Aorta (tissue), 5 donors: ENCODE results near the gene MPZ. TPM values are rescaled to one million over a fixed set of nuclear protein-coding genes. Genes with fewer than 3 reads are reported as not detected.
"Not testable (repeated sequence)": the region's sequence is repeated elsewhere in the genome, so short reads cannot be mapped to it uniquely, and the experiment has no call there.

Experiments
- ATAC-seq: fragments of 200-7000 bp; cut with Tn5 transposase; one replicate; pipeline ENCODE4 v1.9.1; 2022; ENCODE audit warnings: moderate library complexity; ENCODE audit not compliant: low FRiP score
- DNase-seq, 2 donors: peaks; one replicate each; pipeline ENCODE4 v3.0.0-alpha.2; 2020
- H3K27ac ChIP-seq, 2 donors: one replicate each; pipeline ENCODE4 v1.5.1; 2013; ENCODE audit warnings: low read length in 2 of 2, mild to moderate bottlenecking in 2 of 2, moderate library complexity in 2 of 2, control low read depth in 1 of 2, inconsistent platforms in 1 of 2, low read depth in 1 of 2
- H3K27me3 ChIP-seq, 2 donors: one replicate each; pipeline ENCODE4 v1.6.1; 2013; ENCODE audit warnings: control low read depth in 1 of 2, low read length in 1 of 2, mild to moderate bottlenecking in 1 of 2, moderate library complexity in 1 of 2; ENCODE audit not compliant: insufficient read depth in 2 of 2, control insufficient read depth in 1 of 2
- H3K36me3 ChIP-seq, 2 donors: one replicate each; pipeline ENCODE4 v1.6.1; 2013; ENCODE audit warnings: control low read depth in 1 of 2, low read length in 1 of 2, mild to moderate bottlenecking in 1 of 2; ENCODE audit not compliant: insufficient read depth in 2 of 2, control insufficient read depth in 1 of 2
- H3K4me1 ChIP-seq, 2 donors: one replicate each; pipeline ENCODE4 v1.6.1; 2013; ENCODE audit warnings: low read length in 2 of 2, control low read depth in 1 of 2, mild to moderate bottlenecking in 1 of 2, moderate library complexity in 1 of 2; ENCODE audit not compliant: insufficient read depth in 2 of 2, control insufficient read depth in 1 of 2
- H3K4me3 ChIP-seq, 2 donors: one replicate each; pipeline ENCODE4 v1.5.1; 2013; ENCODE audit warnings: low read length in 2 of 2, control low read depth in 1 of 2, mild to moderate bottlenecking in 1 of 2
- H3K9me3 ChIP-seq: one replicate; pipeline ENCODE4 v1.6.1; 2013; ENCODE audit warnings: mild to moderate bottlenecking, low read length; ENCODE audit not compliant: control insufficient read depth
- WGBS, 2 donors: extraction: QIAGEN DNeasy Blood & Tissue Kit; methylation state at CpG; one replicate each; pipeline ENCODE4 v1.1.7; 2013; 5-methylcytosine and 5-hydroxymethylcytosine counted together
- intact Hi-C, 2 donors: fragments of 100-400 bp; cut with DNase I; formaldehyde crosslinking; loops; one replicate each; pipeline versions ENCODE4 v1.14.2 to v1.15.0; 2022
- polyA plus RNA-seq, 2 donors: library from polyadenylated mRNA; stranded (reverse); fragments of 200-250 nt; gene quantifications; one replicate each; pipeline ENCODE4 v1.2.3, GENCODE V29; 2013
- total RNA-seq, 2 donors: library from RNA; stranded (reverse); fragmentation: NEBNext Ultra II Directional; extraction: Animal tissue kit (Norgen Biotek cat#: 25700); gene quantifications; one replicate each; pipeline ENCODE4 v1.2.1, GENCODE V29; 2021
- donor health status: healthy with polysubstance abuse.
- donor health status: Bipolar disorder and iron deficiency.
- donor health status: DM: no; HTN: no; CAD: no.
- donor health status: DM: no; HTN: no; CAD: no.
- donor health status: DM: yes; HTN: yes; CAD: no.

MPZ gene
- total and polyA plus RNA-seq, 4 donors: 1.5 to 19.4 (median 11.2) TPM; not detected in 1

DNA sequence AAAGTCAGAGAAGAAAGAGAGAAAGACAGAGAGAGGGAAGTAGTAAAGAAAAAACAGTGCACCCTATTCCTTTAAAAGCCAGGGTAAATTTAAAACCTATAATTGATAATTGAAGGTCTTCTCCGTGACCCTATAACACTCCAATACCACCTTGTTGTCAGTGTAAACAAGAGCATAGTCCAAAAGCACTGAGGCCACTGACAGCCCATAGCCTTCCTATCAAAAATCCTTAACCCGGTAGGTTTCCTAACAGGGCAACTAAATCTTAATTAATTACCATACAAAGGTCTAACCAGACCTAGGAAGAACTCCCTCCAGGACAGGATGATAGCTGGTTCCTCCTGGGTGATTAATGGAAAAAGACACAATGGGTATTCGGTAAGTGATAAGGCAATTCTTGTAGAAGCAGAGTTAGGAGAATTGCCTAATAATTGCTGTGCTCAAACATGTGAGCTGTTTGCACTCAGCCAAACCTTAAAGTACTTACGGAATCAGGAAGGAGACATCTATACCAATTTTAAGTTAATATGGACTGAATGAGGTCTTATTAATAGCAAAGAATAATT, 53.7 kb downstream of the MPZ start:
- ATAC-seq, H3K27me3 ChIP-seq, H3K4me1 ChIP-seq, H3K27ac ChIP-seq, H3K36me3 ChIP-seq, H3K9me3 ChIP-seq, intact Hi-C loops, DNase-seq, H3K4me3 ChIP-seq: not testable (repeated sequence)
- WGBS, 2 donors: 84 to 87% methylated on average over 4 of the region's 4 CpGs

- H3K9me3 ChIP-seq: peaks cover 12% of the 10 kb centered on the region
- H3K4me3 ChIP-seq, ATAC-seq, H3K27me3 ChIP-seq, H3K36me3 ChIP-seq, intact Hi-C loops, DNase-seq, H3K27ac ChIP-seq, H3K4me1 ChIP-seq: not testable (repeated sequence)
- WGBS, 2 donors: 69 to 77% methylated on average over 5 of the region's 5 CpGs
These were observed 54.5 kb downstream of the MPZ start for GRCh38 chr1:161255302-161255701.

Other genes with a start within 250 kb of the MPZ start
- 10 to 100 TPM; 14.7 to 20.5 TPM for gene ARHGAP30, start 240.1 kb downstream of the MPZ start, total RNA-seq
- gene ARHGAP30, start 240.1 kb downstream of the MPZ start, polyA plus RNA-seq: 10 to 100 TPM in 1 of 2 donors, 1 to 10 TPM in 1; 1.3 to 12.1 TPM
- under 1 TPM; 0.24 to 0.26 TPM for gene NECTIN4, start 220.4 kb downstream of the MPZ start, total RNA-seq
- not detected for gene NECTIN4, start 220.4 kb downstream of the MPZ start, polyA plus RNA-seq
- 1 to 10 TPM in 1 of 2 donors, under 1 TPM in 1; 0.78 to 2.5 TPM for gene KLHDC9, start 211.6 kb downstream of the MPZ start, total RNA-seq
- gene KLHDC9, start 211.6 kb downstream of the MPZ start, polyA plus RNA-seq: 10 to 100 TPM in 1 of 2 donors, 1 to 10 TPM in 1; 7.9 to 14.8 TPM
- gene PFDN2, start 191.9 kb downstream of the MPZ start, total RNA-seq: 10 to 100 TPM; 36.4 to 42.3 TPM
- 100 to 1,000 TPM in 1 of 2 donors, 10 to 100 TPM in 1; 74.6 to 116 TPM for gene PFDN2, start 191.9 kb downstream of the MPZ start, polyA plus RNA-seq
- 10 to 100 TPM; 31.1 to 41.6 TPM for gene NIT1, start 191.9 kb downstream of the MPZ start, total RNA-seq
- gene NIT1, start 191.9 kb downstream of the MPZ start, polyA plus RNA-seq: 10 to 100 TPM; 47.6 to 50.5 TPM
- 10 to 100 TPM; 44.7 to 46.8 TPM for gene DEDD, start 177.3 kb downstream of the MPZ start, total RNA-seq
- 10 to 100 TPM; 25.2 to 39.7 TPM for gene DEDD, start 177.3 kb downstream of the MPZ start, polyA plus RNA-seq
- gene UFC1, start 156.0 kb downstream of the MPZ start, total RNA-seq: 10 to 100 TPM; 64.2 to 70.3 TPM
- 100 to 1,000 TPM; 143 to 184 TPM for gene UFC1, start 156.0 kb downstream of the MPZ start, polyA plus RNA-seq
- 10 to 100 TPM; 16.4 to 28.1 TPM for gene USP21, start 150.5 kb downstream of the MPZ start, total RNA-seq
- gene USP21, start 150.5 kb downstream of the MPZ start, polyA plus RNA-seq: 10 to 100 TPM; 15.7 to 24.7 TPM
- 10 to 100 TPM; 16.3 to 30.9 TPM for gene PPOX, start 143.5 kb downstream of the MPZ start, total RNA-seq
- 100 to 1,000 TPM in 1 of 2 donors, 10 to 100 TPM in 1; 17.0 to 126 TPM for gene PPOX, start 143.5 kb downstream of the MPZ start, polyA plus RNA-seq
- 10 to 100 TPM; 26.8 to 29.8 TPM for gene B4GALT3, start 132.5 kb downstream of the MPZ start, total RNA-seq
- gene B4GALT3, start 132.5 kb downstream of the MPZ start, polyA plus RNA-seq: 10 to 100 TPM; 13.9 to 23.1 TPM
- 100 to 1,000 TPM in 1 of 2 donors, 10 to 100 TPM in 1; 78.9 to 207 TPM for gene ADAMTS4, start 110.9 kb downstream of the MPZ start, total RNA-seq
- 1 to 10 TPM; 1.4 to 6.8 TPM for gene ADAMTS4, start 110.9 kb downstream of the MPZ start, polyA plus RNA-seq
- gene NDUFS2, start 107.6 kb downstream of the MPZ start, total RNA-seq: 10 to 100 TPM; 55.3 to 63.4 TPM
- gene NDUFS2, start 107.6 kb downstream of the MPZ start, polyA plus RNA-seq: 10 to 100 TPM; 64.2 to 88.1 TPM
- gene FCER1G, start 94.7 kb downstream of the MPZ start, total RNA-seq: 10 to 100 TPM; 64.3 to 74.0 TPM
- 100 to 1,000 TPM in 1 of 2 donors, 10 to 100 TPM in 1; 35.7 to 154 TPM for gene FCER1G, start 94.7 kb downstream of the MPZ start, polyA plus RNA-seq
- not detected for gene APOA2, start 86.3 kb downstream of the MPZ start, total RNA-seq
- 1 to 10 TPM in 1 of 2 donors, not detected in 1; 1.3 TPM for gene APOA2, start 86.3 kb downstream of the MPZ start, polyA plus RNA-seq
- 10 to 100 TPM in 1 of 2 donors, 1 to 10 TPM in 1; 10.0 to 12.9 TPM for gene TOMM40L, start 83.9 kb downstream of the MPZ start, total RNA-seq
- 10 to 100 TPM; 10.2 to 11.6 TPM for gene TOMM40L, start 83.9 kb downstream of the MPZ start, polyA plus RNA-seq
- not detected for gene NR1I3, start 71.8 kb downstream of the MPZ start, total RNA-seq
- not detected for gene NR1I3, start 71.8 kb downstream of the MPZ start, polyA plus RNA-seq
- gene PCP4L1, start 51.2 kb downstream of the MPZ start, total RNA-seq: 1 to 10 TPM in 1 of 2 donors, under 1 TPM in 1; 0.69 to 1.2 TPM
- not detected for gene PCP4L1, start 51.2 kb downstream of the MPZ start, polyA plus RNA-seq
- gene SDHC, start 4.4 kb upstream of the MPZ start, total RNA-seq: 100 to 1,000 TPM; 103 to 127 TPM
- 100 to 1,000 TPM; 117 to 129 TPM for gene SDHC, start 4.4 kb upstream of the MPZ start, polyA plus RNA-seq
- not detected for gene CFAP126, start 57.9 kb upstream of the MPZ start, total RNA-seq
- gene CFAP126, start 57.9 kb upstream of the MPZ start, polyA plus RNA-seq: not detected
- gene FCGR2A, start 195.5 kb upstream of the MPZ start, total RNA-seq: 100 to 1,000 TPM in 1 of 2 donors, 10 to 100 TPM in 1; 83.1 to 113 TPM
- 10 to 100 TPM; 13.3 to 83.1 TPM for gene FCGR2A, start 195.5 kb upstream of the MPZ start, polyA plus RNA-seq
- gene HSPA6, start 214.6 kb upstream of the MPZ start, total RNA-seq: 10 to 100 TPM in 1 of 2 donors, 1 to 10 TPM in 1; 9.0 to 19.0 TPM
- gene HSPA6, start 214.6 kb upstream of the MPZ start, polyA plus RNA-seq: 1 to 10 TPM; 1.1 to 1.4 TPM
- 100 to 1,000 TPM in 1 of 2 donors, 10 to 100 TPM in 1; 88.2 to 116 TPM for gene FCGR3A, start 239.8 kb upstream of the MPZ start, total RNA-seq
- 100 to 1,000 TPM in 1 of 2 donors, 10 to 100 TPM in 1; 13.9 to 108 TPM for gene FCGR3A, start 239.8 kb upstream of the MPZ start, polyA plus RNA-seq